ENCODE results near the gene RASSF5.

The RASSF5 gene

GRCh38 chr1:206507284-206508129, at the start of gene RASSF5:
Gene RASSF5, plus strand, starts transcription at chr1:206507531. Its CDS starts 72 bp downstream, at chr1:206507603.
- DNase-seq, result peak; percentile 84

GRCh38 chr1:206459703-206460102, 47.6 kb upstream of the RASSF5 start:
- DNase-seq, result no peak

GRCh38 chr1:206460836-206461426, 46.4 kb upstream of the RASSF5 start:
- no peak for DNase-seq

GRCh38 chr1:206461602-206462455, 45.5 kb upstream of the RASSF5 start:
- peak; percentile 76 for DNase-seq

- no peak for DNase-seq
Measured at GRCh38 chr1:206463137-206463536, 44.2 kb upstream of the RASSF5 start.

GRCh38 chr1:206463911-206464310, 43.4 kb upstream of the RASSF5 start:
- no peak for DNase-seq

GRCh38 chr1:206464456-206464964, 42.8 kb upstream of the RASSF5 start:
- DNase-seq, result no peak

- no peak for DNase-seq
Measured at GRCh38 chr1:206465951-206466350, 41.4 kb upstream of the RASSF5 start.

GRCh38 chr1:206466840-206467649, 40.3 kb upstream of the RASSF5 start:
- no peak for DNase-seq

GRCh38 chr1:206467915-206468314, 39.4 kb upstream of the RASSF5 start:
- DNase-seq, result no peak

- no peak for DNase-seq
Measured at GRCh38 chr1:206468571-206468970, 38.8 kb upstream of the RASSF5 start.

- DNase-seq, result peak; percentile 47
Measured at GRCh38 chr1:206469411-206469932, 37.9 kb upstream of the RASSF5 start.

GRCh38 chr1:206469933-206470691, 37.2 kb upstream of the RASSF5 start, which contains the start of gene IKBKE:
Gene IKBKE, plus strand, starts transcription at chr1:206470476. Its CDS starts 2,752 bp downstream, at chr1:206473228.
- peak; percentile 55 for DNase-seq

GRCh38 chr1:206470692-206471414, 36.5 kb upstream of the RASSF5 start:
- DNase-seq, result peak; percentile 40

- no peak for DNase-seq
Measured at GRCh38 chr1:206471415-206471801, 35.9 kb upstream of the RASSF5 start.

- DNase-seq, result peak; percentile 30
Measured at GRCh38 chr1:206472024-206472423, 35.3 kb upstream of the RASSF5 start.

- no peak for DNase-seq
Measured at GRCh38 chr1:206472454-206472853, 34.9 kb upstream of the RASSF5 start.

GRCh38 chr1:206472886-206473285, 34.4 kb upstream of the RASSF5 start:
- DNase-seq, result no peak

- DNase-seq, result no peak
Measured at GRCh38 chr1:206476058-206476457, 31.3 kb upstream of the RASSF5 start.

GRCh38 chr1:206476591-206476990, 30.7 kb upstream of the RASSF5 start:
- no peak for DNase-seq

Measured in activated naive CD4-positive, alpha-beta T cell treated with Interleukin-2 at 50 U/mL for 16 hours (primary cell).